Ectodermal cell (in vitro differentiated cells): ENCODE measurements around the gene ACY1.

Experiments used
- H3K27ac ChIP-seq: 2 replicates; pipeline ENCODE4 v1.7.0; 2013; ENCODE audit warnings: mild to moderate bottlenecking, low read depth, low read length; ENCODE audit not compliant: insufficient read depth, poor library complexity, severe bottlenecking
- H3K27me3 ChIP-seq: 2 replicates; pipeline ENCODE4 v1.7.0; 2013; ENCODE audit warnings: mild to moderate bottlenecking, low read length; ENCODE audit not compliant: insufficient read depth, control insufficient read depth, poor library complexity, severe bottlenecking
- H3K36me3 ChIP-seq: one replicate; pipeline ENCODE4 v1.7.0; 2013; ENCODE audit warnings: low read length; ENCODE audit not compliant: control insufficient read depth, insufficient read depth
- H3K4me1 ChIP-seq: one replicate; pipeline ENCODE4 v1.7.0; 2013; ENCODE audit warnings: low read length; ENCODE audit not compliant: control insufficient read depth, insufficient read depth
- H3K4me3 ChIP-seq: 2 replicates; pipeline ENCODE4 v1.7.0; 2013; ENCODE audit warnings: low read depth, low read length, control low read depth; ENCODE audit not compliant: insufficient read depth
- H3K9me3 ChIP-seq: 2 replicates; pipeline ENCODE4 v1.7.0; 2013; ENCODE audit warnings: mild to moderate bottlenecking, low read length, moderate library complexity; ENCODE audit not compliant: control insufficient read depth
- WGBS, 2 experiments: methylation state at CpG; one replicate each; pipeline ENCODE4 v1.1.7; 2013; ENCODE audit warnings: missing lambda C conversion rate in 2 of 2; 5-methylcytosine and 5-hydroxymethylcytosine counted together

Gene ACY1

GRCh38 chr3:52019352-52020080, 36.2 kb downstream of the ACY1 start:
- no peaks in the 10 kb centered on the region for H3K27me3 ChIP-seq
- H3K36me3 ChIP-seq = no peaks in the 10 kb centered on the region
- 79 to 81% methylated on average over 16 to 17 of the region's 17 CpGs for WGBS, 2 experiments
- no peaks in the 10 kb centered on the region for H3K9me3 ChIP-seq
- no peak overlapping the region for H3K4me3 ChIP-seq
- H3K27ac ChIP-seq = no peak overlapping the region
- peaks cover 33% of the 10 kb centered on the region for H3K4me1 ChIP-seq

- Histone ChIP-seq H3K9me3 (no peaks in the 10 kb centered on the region), H3K27me3 (no peaks in the 10 kb centered on the region), H3K4me3 (no peak overlapping the region), H3K27ac (no peak overlapping the region), H3K36me3 (no peaks in the 10 kb centered on the region), H3K4me1 (peaks cover 41% of the 10 kb centered on the region)
- 95% methylated on average over 7 of the region's 7 CpGs for WGBS, 2 experiments
These were observed 37.5 kb downstream of the ACY1 start for GRCh38 chr3:52020796-52021195.

- 91 to 92% methylated on average over 10 of the region's 10 CpGs for WGBS, 2 experiments
- Histone ChIP-seq H3K4me1 (peaks cover 47% of the 10 kb centered on the region), H3K27me3 (no peaks in the 10 kb centered on the region), H3K4me3 (no peak overlapping the region), H3K27ac (no peak overlapping the region), H3K9me3 (no peaks in the 10 kb centered on the region), H3K36me3 (no peaks in the 10 kb centered on the region)
These were observed 38.3 kb downstream of the ACY1 start for GRCh38 chr3:52021489-52022268.

- Histone ChIP-seq H3K4me1 (peaks cover 47% of the 10 kb centered on the region), H3K4me3 (no peak overlapping the region), H3K9me3 (no peaks in the 10 kb centered on the region), H3K27ac (no peak overlapping the region), H3K36me3 (no peaks in the 10 kb centered on the region), H3K27me3 (no peaks in the 10 kb centered on the region)
- whole genome bisulfite sequencing, 2 experiments = 78 to 80% methylated on average over 20 of the region's 20 CpGs
These were observed 39.2 kb downstream of the ACY1 start for GRCh38 chr3:52022323-52023100.

- Histone ChIP-seq H3K4me1 (peaks cover 47% of the 10 kb centered on the region), H3K27ac (no peak overlapping the region), H3K27me3 (no peaks in the 10 kb centered on the region), H3K9me3 (no peaks in the 10 kb centered on the region), H3K36me3 (no peaks in the 10 kb centered on the region), H3K4me3 (no peak overlapping the region)
- 87 to 93% methylated on average over 3 of the region's 3 CpGs for WGBS, 2 experiments
These were observed 39.9 kb downstream of the ACY1 start for GRCh38 chr3:52023101-52023770.

- H3K36me3 ChIP-seq = no peaks in the 10 kb centered on the region
- H3K4me1 ChIP-seq = peaks cover 46% of the 10 kb centered on the region
- no peaks in the 10 kb centered on the region for H3K9me3 ChIP-seq
- H3K4me3 ChIP-seq = no peak overlapping the region
- no peaks in the 10 kb centered on the region for H3K27me3 ChIP-seq
- H3K27ac ChIP-seq = no peak overlapping the region
- WGBS, 2 experiments = 86 to 88% methylated on average over 8 of the region's 8 CpGs
These were observed 40.8 kb downstream of the ACY1 start for GRCh38 chr3:52023860-52024764.

- Histone ChIP-seq H3K4me1 (peaks cover 38% of the 10 kb centered on the region), H3K27me3 (no peaks in the 10 kb centered on the region), H3K4me3 (no peak overlapping the region), H3K36me3 (no peaks in the 10 kb centered on the region), H3K9me3 (no peaks in the 10 kb centered on the region), H3K27ac (no peak overlapping the region)
- WGBS, 2 experiments = 86 to 89% methylated on average over 6 of the region's 6 CpGs
These were observed 41.6 kb downstream of the ACY1 start for GRCh38 chr3:52024765-52025452.

GRCh38 chr3:52025453-52025852, 42.1 kb downstream of the ACY1 start:
- Histone ChIP-seq H3K9me3 (no peaks in the 10 kb centered on the region), H3K36me3 (no peaks in the 10 kb centered on the region), H3K27ac (no peak overlapping the region), H3K27me3 (no peaks in the 10 kb centered on the region), H3K4me1 (peaks cover 38% of the 10 kb centered on the region), H3K4me3 (no peak overlapping the region)
- 91 to 94% methylated on average over 7 of the region's 7 CpGs for WGBS, 2 experiments

GRCh38 chr3:52026041-52026440, 42.7 kb downstream of the ACY1 start:
- Histone ChIP-seq H3K4me3 (no peak overlapping the region), H3K36me3 (no peaks in the 10 kb centered on the region), H3K27ac (no peak overlapping the region), H3K27me3 (no peaks in the 10 kb centered on the region), H3K4me1 (peaks cover 38% of the 10 kb centered on the region), H3K9me3 (no peaks in the 10 kb centered on the region)
- 65 to 70% methylated on average over 4 of the region's 4 CpGs for WGBS, 2 experiments
